Measurements from ENCODE around the gene IL25.

GRCh38 chr14:23362200-23362599 lies 10.4 kb upstream of the IL25 start:
- TF ChIP-seq MEF2A (IDR thresholded peaks at IDR 0.05; ENCODE audit: insufficient read depth, low read depth, low read length) (no peak), ATF2 (IDR thresholded peaks at IDR 0.05; ENCODE audit: low read length) (no peak), SP1 (IDR thresholded peaks at IDR 0.05; ENCODE audit: low read depth, low read length) (no peak), POLR2AphosphoS5 (IDR thresholded peaks at IDR 0.05; ENCODE audit: low read length) (no peak), CTCF (IDR thresholded peaks at IDR 0.05 in 2 of 3, conservative IDR thresholded peaks at IDR 0.05 in 1 of 3; ENCODE audit: control insufficient read depth in 2 of 3, extremely low read depth in 1 of 3, insufficient read depth in 1 of 3, low read depth in 3 of 3, low read length in 3 of 3) (peak in 1 of 3 experiments; percentile 9; a peak in 1 of 6 replicates), ETV6 (conservative IDR thresholded peaks at IDR 0.05 in 1 of 2, IDR thresholded peaks at IDR 0.05 in 1 of 2; ENCODE audit: borderline replicate concordance in 1 of 2, low read depth in 1 of 2) (no peak), CBX3 (IDR thresholded peaks at IDR 0.05; ENCODE audit: borderline replicate concordance, low read depth) (no peak), POLR2A (IDR thresholded peaks at IDR 0.05; ENCODE audit: low read depth, low read length) (no peak)

All from GM12878 (cell line).